ENCODE results near the gene INPP5A. TPM values are rescaled to one million over a fixed set of nuclear protein-coding genes. Genes with fewer than 3 reads are reported as not detected.
"Not testable (repeated sequence)": the region's sequence is repeated elsewhere in the genome, so short reads cannot be mapped to it uniquely, and the experiment has no call there.

The INPP5A gene
- total and polyA plus RNA-seq, 4 donors = 12.4 to 39.9 (median 28.2) TPM

GRCh38 chr10:132768346-132769248, 231.0 kb downstream of the INPP5A start:
- no peak for DNase-seq
- ATAC-seq (ENCODE audit: insufficient read depth, low FRiP score) = no peak
- 97 to 98% methylated on average over 41 of the region's 41 CpGs for WGBS, 2 donors

GRCh38 chr10:132770061-132771021, 232.8 kb downstream of the INPP5A start:
- 97% methylated on average over 45 of the region's 45 CpGs for WGBS, 2 donors
- ATAC-seq (ENCODE audit: insufficient read depth, low FRiP score) (no peak), DNase-seq (no peak)
- Histone ChIP-seq H3K36me3 (ENCODE audit: control insufficient read depth in 4 of 4, insufficient read depth in 4 of 4, low read length in 4 of 4) (peaks cover 0 to 31% (median 11%) of the 10 kb centered on the region in 4 donors), H3K9me3 (ENCODE audit: control insufficient read depth in 4 of 4, insufficient read depth in 3 of 4, low read length in 3 of 4) (peaks cover 0 to 5% (median 0%) of the 10 kb centered on the region in 4 donors), H3K27ac (ENCODE audit: low read depth in 1 of 2, low read length in 1 of 2) (no peak overlapping the region), H3K4me1 (ENCODE audit: control insufficient read depth in 5 of 5, insufficient read depth in 5 of 5, low read length in 5 of 5) (no peaks in the 10 kb centered on the region), H3K9ac (ENCODE audit: insufficient read depth in 1 of 2, low read length in 2 of 2) (no peak overlapping the region), H3K27me3 (ENCODE audit: control insufficient read depth in 3 of 3, insufficient read depth in 3 of 3, low read length in 2 of 3) (no peaks in the 10 kb centered on the region), H3K4me3 (no peak overlapping the region)
- no peak for TF ChIP-seq CTCF (IDR thresholded peaks at IDR 0.05; ENCODE audit: control extremely low read depth, extremely low read depth)

More at GRCh38 chr10:132768346-132769248, 231.0 kb downstream of the INPP5A start:
- Histone ChIP-seq H3K9me3 (ENCODE audit: control insufficient read depth in 4 of 4, insufficient read depth in 3 of 4, low read length in 3 of 4) (peaks cover 0 to 5% (median 0%) of the 10 kb centered on the region in 4 donors), H3K27ac (ENCODE audit: low read depth in 1 of 2, low read length in 1 of 2) (no peak overlapping the region), H3K4me3 (no peak overlapping the region), H3K27me3 (ENCODE audit: control insufficient read depth in 3 of 3, insufficient read depth in 3 of 3, low read length in 2 of 3) (no peaks in the 10 kb centered on the region), H3K4me1 (ENCODE audit: control insufficient read depth in 5 of 5, insufficient read depth in 5 of 5, low read length in 5 of 5) (no peaks in the 10 kb centered on the region), H3K36me3 (ENCODE audit: control insufficient read depth in 4 of 4, insufficient read depth in 4 of 4, low read length in 4 of 4) (peaks cover 0 to 26% (median 11%) of the 10 kb centered on the region in 4 donors), H3K9ac (ENCODE audit: insufficient read depth in 1 of 2, low read length in 2 of 2) (no peak overlapping the region)
- no peak for TF ChIP-seq CTCF (IDR thresholded peaks at IDR 0.05; ENCODE audit: control extremely low read depth, extremely low read depth)

- not testable (repeated sequence) for H3K4me3 ChIP-seq; H3K4me1 ChIP-seq (ENCODE audit: control insufficient read depth in 5 of 5, insufficient read depth in 5 of 5, low read length in 5 of 5); H3K9me3 ChIP-seq (ENCODE audit: control insufficient read depth in 4 of 4, insufficient read depth in 3 of 4, low read length in 3 of 4); DNase-seq; H3K9ac ChIP-seq (ENCODE audit: insufficient read depth in 1 of 2, low read length in 2 of 2); H3K27me3 ChIP-seq (ENCODE audit: control insufficient read depth in 3 of 3, insufficient read depth in 3 of 3, low read length in 2 of 3); H3K27ac ChIP-seq (ENCODE audit: low read depth in 1 of 2, low read length in 1 of 2); ATAC-seq (ENCODE audit: insufficient read depth, low FRiP score)
- peaks cover 0 to 39% (median 7%) of the 10 kb centered on the region in 4 donors for H3K36me3 ChIP-seq (ENCODE audit: control insufficient read depth in 4 of 4, insufficient read depth in 4 of 4, low read length in 4 of 4)
- WGBS, 2 donors = 93 to 100% methylated on average over 19 to 20 of the region's 25 CpGs
Measured at GRCh38 chr10:132772816-132773215, 235.2 kb downstream of the INPP5A start.
